Measurements from ENCODE around the gene SLC16A12. TPM values are rescaled to one million over a fixed set of nuclear protein-coding genes. Genes with fewer than 3 reads are reported as not detected.
A peak's percentile ranks its signal among the peaks of the same experiment; 100 is the strongest.

Gene SLC16A12
- total RNA-seq, 1 donor from 2014 or later = 0.21 TPM

- Mint-ChIP-seq H3K4me3 (ENCODE audit: unreplicated experiment) (no peak overlapping the region), H3K4me1 (ENCODE audit: unreplicated experiment) (peaks cover 4% of the 10 kb centered on the region), H3K27ac (ENCODE audit: unreplicated experiment) (no peak overlapping the region), H3K36me3 (ENCODE audit: low read depth, unreplicated experiment) (no peaks in the 10 kb centered on the region), H3K9me3 (ENCODE audit: unreplicated experiment) (no peaks in the 10 kb centered on the region), H3K27me3 (ENCODE audit: unreplicated experiment) (no peaks in the 10 kb centered on the region)
- no peak for TF ChIP-seq CTCF (IDR thresholded peaks at IDR 0.05; ENCODE audit: unreplicated experiment)
- DNase-seq (ENCODE audit: low spot score) = no peak
Measured at GRCh38 chr10:89421018-89421476, 114.3 kb downstream of the SLC16A12 start.

GRCh38 chr10:89419548-89419947 lies 115.8 kb downstream of the SLC16A12 start:
- DNase-seq (ENCODE audit: low spot score) = peak; percentile 17
- Mint-ChIP-seq H3K27ac (ENCODE audit: unreplicated experiment) (no peak overlapping the region), H3K9me3 (ENCODE audit: unreplicated experiment) (no peaks in the 10 kb centered on the region), H3K4me1 (ENCODE audit: unreplicated experiment) (peaks cover 8% of the 10 kb centered on the region), H3K4me3 (ENCODE audit: unreplicated experiment) (no peak overlapping the region), H3K27me3 (ENCODE audit: unreplicated experiment) (peaks cover 6% of the 10 kb centered on the region), H3K36me3 (ENCODE audit: low read depth, unreplicated experiment) (peaks cover 5% of the 10 kb centered on the region)
- peak; percentile 34 for TF ChIP-seq CTCF (IDR thresholded peaks at IDR 0.05; ENCODE audit: unreplicated experiment)

- DNase-seq (ENCODE audit: low spot score) = no peak
- Mint-ChIP-seq H3K4me3 (ENCODE audit: unreplicated experiment) (no peak overlapping the region), H3K4me1 (ENCODE audit: unreplicated experiment) (peaks cover 8% of the 10 kb centered on the region), H3K36me3 (ENCODE audit: low read depth, unreplicated experiment) (peaks cover 5% of the 10 kb centered on the region), H3K27me3 (ENCODE audit: unreplicated experiment) (peaks cover 11% of the 10 kb centered on the region), H3K9me3 (ENCODE audit: unreplicated experiment) (no peaks in the 10 kb centered on the region), H3K27ac (ENCODE audit: unreplicated experiment) (no peak overlapping the region)
- no peak for TF ChIP-seq CTCF (IDR thresholded peaks at IDR 0.05; ENCODE audit: unreplicated experiment)
Measured at GRCh38 chr10:89416465-89416864, 118.9 kb downstream of the SLC16A12 start.

GRCh38 chr10:89414879-89415821 lies 120.2 kb downstream of the SLC16A12 start:
- TF ChIP-seq CTCF (IDR thresholded peaks at IDR 0.05; ENCODE audit: unreplicated experiment) = no peak
- Mint-ChIP-seq H3K36me3 (ENCODE audit: low read depth, unreplicated experiment) (peaks cover 5% of the 10 kb centered on the region), H3K9me3 (ENCODE audit: unreplicated experiment) (no peaks in the 10 kb centered on the region), H3K27me3 (ENCODE audit: unreplicated experiment) (peaks cover 11% of the 10 kb centered on the region), H3K4me1 (ENCODE audit: unreplicated experiment) (peaks cover 8% of the 10 kb centered on the region), H3K4me3 (ENCODE audit: unreplicated experiment) (peak overlapping the region; percentile 97), H3K27ac (ENCODE audit: unreplicated experiment) (no peak overlapping the region)
- peak; percentile 45 for DNase-seq (ENCODE audit: low spot score)
